IPS-18a (cell line): ENCODE data around the gene NUP155.
"Not testable (repeated sequence)": the region's sequence is repeated elsewhere in the genome, so short reads cannot be mapped to it uniquely, and the experiment has no call there.

ENCODE experiments used
- H3K27ac ChIP-seq: one replicate; pipeline ENCODE4 v1.5.1; 2013; ENCODE audit warnings: low read length
- H3K27me3 ChIP-seq: one replicate; pipeline ENCODE4 v1.6.1; 2013; ENCODE audit warnings: mild to moderate bottlenecking, low read length; ENCODE audit not compliant: control insufficient read depth, insufficient read depth
- H3K36me3 ChIP-seq: one replicate; pipeline ENCODE4 v1.6.1; 2013; ENCODE audit warnings: low read depth, low read length; ENCODE audit not compliant: control insufficient read depth
- H3K4me1 ChIP-seq: one replicate; pipeline ENCODE4 v1.6.1; 2013; ENCODE audit warnings: low read depth, low read length; ENCODE audit not compliant: control insufficient read depth
- H3K4me3 ChIP-seq: one replicate; pipeline ENCODE4 v1.5.1; 2013; ENCODE audit warnings: low read length
- H3K9ac ChIP-seq: one replicate; pipeline ENCODE4 v1.6.1; 2013; ENCODE audit warnings: mild to moderate bottlenecking, low read length, moderate library complexity
- H3K9me3 ChIP-seq: one replicate; pipeline ENCODE4 v1.6.1; 2013; ENCODE audit warnings: low read depth, low read length; ENCODE audit not compliant: control insufficient read depth

NUP155 gene

GRCh38 chr5:37272511-37272910, 98.4 kb downstream of the NUP155 start:
- Histone ChIP-seq H3K9ac (no peak overlapping the region), H3K4me1 (no peaks in the 10 kb centered on the region), H3K27ac (no peak overlapping the region), H3K9me3 (no peaks in the 10 kb centered on the region), H3K36me3 (no peaks in the 10 kb centered on the region), H3K4me3 (no peak overlapping the region), H3K27me3 (no peaks in the 10 kb centered on the region)

- not testable (repeated sequence) for H3K9ac ChIP-seq, H3K27me3 ChIP-seq, H3K4me3 ChIP-seq, H3K9me3 ChIP-seq, H3K27ac ChIP-seq, H3K4me1 ChIP-seq, H3K36me3 ChIP-seq
These were observed 102.8 kb downstream of the NUP155 start for GRCh38 chr5:37268100-37268499.

GRCh38 chr5:37255774-37256358, 115.0 kb downstream of the NUP155 start:
- no peak overlapping the region for H3K27ac ChIP-seq
- H3K27me3 ChIP-seq = no peaks in the 10 kb centered on the region
- H3K36me3 ChIP-seq = no peaks in the 10 kb centered on the region

GRCh38 chr5:37254581-37254980, 116.3 kb downstream of the NUP155 start:
- Histone ChIP-seq H3K4me3 (no peak overlapping the region), H3K27ac (no peak overlapping the region), H3K4me1 (no peaks in the 10 kb centered on the region), H3K9me3 (peaks cover 2% of the 10 kb centered on the region), H3K9ac (no peak overlapping the region), H3K27me3 (no peaks in the 10 kb centered on the region), H3K36me3 (no peaks in the 10 kb centered on the region)

More at GRCh38 chr5:37255774-37256358, 115.0 kb downstream of the NUP155 start:
- H3K4me3 ChIP-seq = no peak overlapping the region
- H3K4me1 ChIP-seq = no peaks in the 10 kb centered on the region
- H3K9me3 ChIP-seq = peaks cover 2% of the 10 kb centered on the region
- no peak overlapping the region for H3K9ac ChIP-seq

GRCh38 chr5:37251665-37252064, 119.2 kb downstream of the NUP155 start:
- no peaks in the 10 kb centered on the region for H3K4me1 ChIP-seq
- no peaks in the 10 kb centered on the region for H3K27me3 ChIP-seq
- H3K4me3 ChIP-seq = no peak overlapping the region
- H3K9ac ChIP-seq = no peak overlapping the region
- no peaks in the 10 kb centered on the region for H3K36me3 ChIP-seq
- H3K9me3 ChIP-seq = no peaks in the 10 kb centered on the region
- H3K27ac ChIP-seq = no peak overlapping the region

- H3K27me3 ChIP-seq = no peaks in the 10 kb centered on the region
- H3K9me3 ChIP-seq = no peaks in the 10 kb centered on the region
- no peaks in the 10 kb centered on the region for H3K36me3 ChIP-seq
- no peaks in the 10 kb centered on the region for H3K4me1 ChIP-seq
- peak overlapping the region; percentile 65 for H3K4me3 ChIP-seq
- H3K27ac ChIP-seq = no peak overlapping the region
- H3K9ac ChIP-seq = peak overlapping the region; percentile 40
These were observed 121.1 kb downstream of the NUP155 start for GRCh38 chr5:37249815-37250164.

- Histone ChIP-seq H3K4me1 (no peaks in the 10 kb centered on the region), H3K9me3 (no peaks in the 10 kb centered on the region), H3K27me3 (no peaks in the 10 kb centered on the region), H3K4me3 (peak within 1 kb of the TSS; percentile 65), H3K9ac (peak within 1 kb of the TSS; percentile 40), H3K36me3 (no peaks in the 10 kb centered on the region), H3K27ac (no peak within 1 kb of the TSS)
These were observed 121.7 kb downstream of the NUP155 start, which contains the start of gene CPLANE1 for GRCh38 chr5:37248970-37249814. Gene CPLANE1 (minus strand): TSS chr5:37249376. CDS start chr5:37247698, 1,678 bp downstream.

- no peaks in the 10 kb centered on the region for H3K27me3 ChIP-seq
- H3K4me1 ChIP-seq = no peaks in the 10 kb centered on the region
- peak overlapping the region; percentile 40 for H3K9ac ChIP-seq
- peak overlapping the region; percentile 65 for H3K4me3 ChIP-seq
- H3K27ac ChIP-seq = no peak overlapping the region
- H3K9me3 ChIP-seq = no peaks in the 10 kb centered on the region
- H3K36me3 ChIP-seq = no peaks in the 10 kb centered on the region
These were observed 122.4 kb downstream of the NUP155 start for GRCh38 chr5:37248421-37248969.

GRCh38 chr5:37247496-37247895, 123.4 kb downstream of the NUP155 start:
- H3K9ac ChIP-seq = no peak overlapping the region
- H3K27me3 ChIP-seq = no peaks in the 10 kb centered on the region
- no peak overlapping the region for H3K4me3 ChIP-seq
- H3K36me3 ChIP-seq = no peaks in the 10 kb centered on the region
- no peak overlapping the region for H3K27ac ChIP-seq
- H3K9me3 ChIP-seq = no peaks in the 10 kb centered on the region
- no peaks in the 10 kb centered on the region for H3K4me1 ChIP-seq

GRCh38 chr5:37247036-37247435, 123.9 kb downstream of the NUP155 start:
- H3K9me3 ChIP-seq = no peaks in the 10 kb centered on the region
- H3K4me3 ChIP-seq = no peak overlapping the region
- H3K4me1 ChIP-seq = no peaks in the 10 kb centered on the region
- H3K9ac ChIP-seq = no peak overlapping the region
- no peaks in the 10 kb centered on the region for H3K36me3 ChIP-seq
- H3K27me3 ChIP-seq = no peaks in the 10 kb centered on the region
- no peak overlapping the region for H3K27ac ChIP-seq
